ENCODE measurements around the gene A1CF.

A1CF gene

DNA sequence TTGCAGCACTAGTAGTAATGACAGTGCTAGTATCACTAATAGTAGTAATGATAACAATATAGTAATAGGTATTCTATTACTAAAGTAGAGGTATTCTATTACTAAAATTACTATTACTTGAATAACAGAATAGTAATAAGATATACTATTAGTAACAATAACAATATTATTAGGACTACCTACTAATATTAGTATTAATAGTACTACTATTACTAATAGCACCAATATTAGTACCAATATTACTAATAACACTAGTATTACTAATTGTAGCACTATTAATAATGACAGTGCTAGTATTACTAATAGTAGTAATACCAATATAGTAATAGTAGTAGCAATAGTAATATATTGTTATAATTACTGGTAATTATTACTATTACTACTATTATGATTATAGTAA lies 24.1 kb downstream of the A1CF start:
- DNase-seq, result no peak

GRCh38 chr10:50857579-50857978 lies 27.8 kb downstream of the A1CF start:
- DNase-seq, result no peak

DNA sequence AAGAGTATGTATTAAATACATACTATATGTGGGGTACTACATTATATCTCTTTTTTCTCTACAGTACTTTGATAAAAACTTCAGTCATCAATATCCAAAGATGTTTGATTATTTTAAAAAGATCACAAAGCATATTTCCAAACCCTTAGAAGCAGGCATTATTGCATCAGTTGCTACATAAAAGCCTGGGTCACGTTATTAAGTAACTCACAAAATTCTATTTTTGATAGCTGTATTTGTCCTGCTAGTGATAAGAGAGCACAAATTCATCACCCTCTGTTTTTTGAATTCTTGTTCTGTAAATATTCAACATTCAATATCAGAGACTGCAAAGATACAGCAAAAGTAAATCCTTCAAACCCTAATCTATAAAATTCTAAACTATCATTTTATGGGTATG lies 30.0 kb downstream of the A1CF start:
- no peak for DNase-seq

GRCh38 chr10:50855015-50855414 lies 30.4 kb downstream of the A1CF start:
- no peak for DNase-seq

GRCh38 chr10:50853557-50853956 lies 31.9 kb downstream of the A1CF start:
- no peak for DNase-seq

- DNase-seq, result no peak
These were observed 33.3 kb downstream of the A1CF start for GRCh38 chr10:50851884-50852671.

DNA sequence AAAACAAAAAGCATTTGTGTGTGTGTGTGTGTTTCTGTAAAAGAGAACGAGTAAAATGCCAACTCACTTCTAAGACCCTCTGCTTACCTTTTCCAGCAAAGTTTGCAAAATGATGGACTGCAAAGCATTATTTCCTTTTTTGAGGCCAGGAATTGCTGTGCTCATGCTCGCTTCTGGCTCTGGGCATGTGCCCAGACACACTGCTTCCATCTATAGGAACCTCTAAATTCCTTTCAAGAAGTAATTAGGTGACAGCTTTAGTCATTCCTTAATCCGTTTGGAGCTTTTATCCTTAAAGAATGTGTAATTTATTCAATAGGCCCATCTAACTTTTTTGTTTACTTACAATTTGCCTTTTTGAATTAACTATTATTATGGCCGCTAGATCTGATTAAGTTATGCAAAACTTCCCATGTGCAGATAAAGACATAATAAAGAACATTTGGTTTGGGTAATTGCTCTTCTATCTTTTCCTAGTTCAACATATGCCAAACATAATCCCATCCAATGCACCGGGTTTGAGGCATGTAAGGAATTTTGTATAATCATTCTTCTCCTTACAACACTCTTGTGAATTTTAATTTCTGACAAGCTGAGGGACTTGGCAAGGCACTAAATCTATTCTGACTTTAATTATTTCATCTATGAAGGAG lies 34.7 kb downstream of the A1CF start:
- DNase-seq, result no peak

GRCh38 chr10:50846753-50847152 lies 38.7 kb downstream of the A1CF start:
- no peak for DNase-seq

GRCh38 chr10:50837095-50837494 lies 48.3 kb downstream of the A1CF start:
- no peak for DNase-seq

GRCh38 chr10:50832171-50832751 lies 53.2 kb downstream of the A1CF start:
- no peak for DNase-seq

DNA sequence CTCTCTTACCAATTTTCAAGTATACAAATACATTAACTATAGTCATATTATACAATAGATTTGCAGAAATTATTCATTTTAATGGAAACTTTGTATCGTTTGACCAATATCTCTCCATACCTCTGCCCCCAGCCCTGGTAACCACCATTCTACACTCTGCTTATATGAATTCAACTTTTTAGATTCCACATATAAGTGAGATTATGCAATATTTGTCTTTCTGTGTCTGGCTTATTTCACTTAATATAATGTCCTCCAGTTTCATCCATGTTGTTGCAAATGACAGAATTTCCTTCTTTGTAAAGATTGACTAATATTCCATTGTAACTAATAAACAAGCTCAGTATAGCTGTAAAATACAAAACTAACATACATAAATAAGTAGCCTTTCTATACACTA lies 55.4 kb downstream of the A1CF start:
- DNase-seq, result no peak

GRCh38 chr10:50824782-50825181 lies 60.6 kb downstream of the A1CF start:
- DNase-seq, result no peak

DNA sequence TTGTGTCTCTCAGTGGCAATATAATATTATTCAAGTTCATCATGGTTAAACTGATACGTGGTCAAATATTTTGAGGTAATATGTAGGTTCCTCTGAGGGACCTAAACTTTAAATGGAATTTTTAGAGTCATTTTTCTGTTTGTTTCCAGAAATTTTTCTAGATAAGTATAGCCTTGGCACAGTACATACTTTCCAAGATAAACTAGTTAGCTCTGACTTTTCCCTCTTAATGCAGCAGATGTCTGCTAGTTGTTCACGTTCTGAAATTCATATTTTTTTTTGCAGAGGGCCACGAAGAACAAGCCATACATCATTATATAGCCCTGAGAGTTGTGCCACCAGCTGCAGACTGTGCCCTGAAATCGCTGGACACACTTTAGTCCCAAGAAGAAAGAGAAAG lies 61.6 kb downstream of the A1CF start:
- no peak for DNase-seq

DNA sequence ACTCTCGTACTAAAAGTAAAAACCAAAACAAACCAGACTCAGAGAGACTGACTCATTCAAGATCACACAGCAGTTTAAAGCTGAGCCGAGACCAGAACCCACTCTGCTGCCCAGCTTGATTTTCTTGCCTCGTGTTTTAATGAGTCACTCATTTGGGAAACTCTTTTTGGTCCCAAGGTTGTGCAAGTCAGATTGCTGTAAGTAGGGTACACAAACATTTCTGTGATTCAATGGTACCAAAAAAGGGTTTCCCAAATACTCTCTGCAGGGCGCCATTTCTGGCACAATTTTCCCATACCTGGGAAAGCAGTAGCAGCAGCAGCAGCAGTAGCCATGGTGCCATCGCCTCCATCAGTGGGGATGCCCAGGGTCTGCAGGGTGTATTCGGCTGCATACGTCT lies 75.8 kb downstream of the A1CF start:
- DNase-seq, result no peak

- DNase-seq, result no peak
These were observed 77.3 kb downstream of the A1CF start for GRCh38 chr10:50807851-50808776.

DNA sequence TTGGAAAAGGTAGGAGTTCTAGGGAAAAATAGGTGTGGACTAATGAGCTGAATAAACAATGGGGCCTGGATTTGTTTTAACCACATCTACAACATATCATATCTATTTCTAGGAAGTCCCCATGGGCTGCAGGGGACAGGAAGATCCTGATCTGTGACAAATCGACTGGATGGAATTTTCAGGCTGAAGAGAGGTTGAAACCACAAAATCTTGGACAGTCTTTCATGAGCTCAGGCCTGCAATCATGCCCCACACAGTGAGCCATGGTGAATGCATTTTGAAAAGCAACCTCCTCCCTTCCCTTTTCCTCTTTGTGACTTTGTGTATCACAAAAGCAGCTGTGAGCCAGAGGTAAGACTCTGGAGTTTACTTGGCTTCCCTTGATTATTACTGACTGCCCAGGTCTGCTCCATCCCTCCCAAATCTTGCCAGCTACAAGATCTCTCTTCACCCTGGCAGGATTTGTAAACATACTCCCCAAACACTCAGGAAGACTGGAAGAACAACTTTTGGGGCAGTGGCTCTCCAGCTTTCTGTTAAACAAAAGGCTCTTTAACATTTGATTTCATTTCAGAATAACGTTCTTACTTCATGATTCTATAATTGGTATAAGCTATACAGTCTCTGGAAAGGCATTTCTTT lies 79.3 kb downstream of the A1CF start:
- DNase-seq, result no peak

DNA sequence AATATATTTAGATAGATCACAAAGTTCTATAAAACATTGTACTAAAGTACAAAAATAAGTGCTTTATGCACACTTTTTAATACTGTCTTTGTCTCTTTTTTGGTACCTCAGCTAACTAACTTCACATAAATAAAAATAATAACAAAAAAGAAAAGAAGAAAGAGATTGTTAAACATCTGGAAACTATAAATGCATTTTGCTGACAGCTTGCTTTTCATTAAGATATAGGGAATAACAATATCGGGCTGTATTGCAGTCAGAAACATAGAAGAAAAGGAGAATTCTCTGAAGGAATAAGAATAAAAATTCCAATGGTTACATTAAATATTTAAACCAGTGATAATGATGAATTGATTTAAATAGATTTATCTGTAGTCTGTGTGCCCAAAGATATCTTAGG lies 85.8 kb downstream of the A1CF start:
- DNase-seq, result no peak

- DNase-seq, result no peak
These were observed 87.1 kb downstream of the A1CF start for GRCh38 chr10:50798297-50798696.

GRCh38 chr10:50796693-50797092 lies 88.7 kb downstream of the A1CF start:
- DNase-seq, result no peak

- no peak for DNase-seq
These were observed 90.9 kb downstream of the A1CF start for GRCh38 chr10:50794490-50794889.

DNA sequence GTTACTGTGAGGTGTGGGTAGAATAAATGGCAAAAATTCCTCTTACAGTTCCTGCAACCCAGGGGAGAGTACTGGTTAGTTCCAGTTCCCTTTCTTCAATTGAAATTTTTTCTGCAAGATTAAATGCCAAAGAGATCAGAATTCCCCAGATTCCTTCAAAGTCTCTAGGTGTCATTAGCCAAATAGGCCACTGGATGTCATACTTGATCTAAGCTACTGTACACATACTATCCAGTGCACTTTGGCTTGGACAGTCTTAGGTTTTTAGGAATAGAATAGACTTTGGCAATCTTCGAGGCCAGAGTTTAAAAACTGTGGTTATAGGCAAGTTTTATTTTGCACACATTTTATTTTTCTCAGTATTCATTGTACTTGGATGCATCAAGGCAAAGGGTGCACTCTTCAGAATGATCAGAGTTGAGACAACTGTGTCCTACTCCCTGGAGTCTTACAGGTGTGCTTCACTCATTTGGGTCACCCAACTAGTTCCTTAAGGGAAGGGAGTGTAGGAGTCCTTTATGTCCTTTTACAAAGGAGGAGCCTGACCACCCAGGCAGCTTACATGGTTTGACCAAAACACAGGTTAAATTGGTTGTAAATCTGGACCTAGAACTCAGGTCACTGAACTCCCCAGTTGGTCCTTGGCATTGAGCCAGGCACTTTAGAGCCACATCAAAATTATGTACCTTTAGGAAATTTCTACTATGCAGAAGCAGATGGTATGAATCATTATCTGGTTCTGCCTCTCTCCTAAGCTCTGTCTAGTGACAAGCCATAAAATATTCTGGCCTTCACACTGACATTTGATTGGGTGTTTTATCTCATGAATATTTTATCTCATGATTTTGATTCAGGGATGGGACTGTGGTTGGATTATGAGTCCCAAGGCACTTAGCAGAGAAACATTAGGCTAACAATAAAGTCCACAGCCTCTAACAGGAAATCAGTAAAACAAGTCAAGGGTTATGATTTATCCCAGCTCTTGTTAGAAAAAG lies 96.2 kb downstream of the A1CF start:
- peak; percentile 26 for DNase-seq
